OCI-LY3 (cell line): ENCODE data around the gene VIT.
"Not testable (repeated sequence)": the region's sequence is repeated elsewhere in the genome, so short reads cannot be mapped to it uniquely, and the experiment has no call there.

Experiments
- H2AFZ ChIP-seq: fragments of 200-600, 300-600 bp; shearing (Covaris generic); 2 replicates; pipeline ENCODE4 v1.6.0; 2014; ENCODE audit warnings: antibody characterized with exemption, low read depth, low read length
- H3K27ac ChIP-seq: fragments of 200-600, 300-600 bp; sonication (generic); 2 replicates; pipeline ENCODE4 v1.5.1; 2014; ENCODE audit warnings: mild to moderate bottlenecking, low read length, moderate library complexity, mixed read lengths
- H3K27me3 ChIP-seq: fragments of 200-600, 300-600 bp; sonication (generic); 2 replicates; pipeline ENCODE4 v1.6.1; 2014; ENCODE audit warnings: low read depth, low read length, mixed read lengths
- H3K36me3 ChIP-seq: fragments of 200-600, 300-600 bp; sonication (generic); replicated peaks from 2 replicates; pipeline ENCODE3; 2014; ENCODE audit warnings: low read depth, low read length, mixed read lengths
- H3K4me1 ChIP-seq: fragments of 300-600, 200-600 bp; sonication (generic); 2 replicates; pipeline ENCODE4 v1.6.1; 2014; ENCODE audit warnings: low read length, mixed read lengths
- H3K4me2 ChIP-seq: fragments of 200-600, 300-600 bp; sonication (generic); 2 replicates; pipeline ENCODE4 v1.6.1; 2014; ENCODE audit warnings: low read length, mixed read lengths
- H3K4me3 ChIP-seq: fragments of 300-600, 200-600 bp; sonication (generic); 2 replicates; pipeline ENCODE4 v1.5.1; 2014; ENCODE audit warnings: antibody characterized with exemption, mild to moderate bottlenecking, low read length, moderate library complexity
- H3K79me2 ChIP-seq: fragments of 300-600, 200-600 bp; shearing (Covaris generic); 2 replicates; pipeline ENCODE4 v1.6.1; 2014; ENCODE audit warnings: mild to moderate bottlenecking, low read length, mixed read lengths
- H3K9ac ChIP-seq: fragments of 300-600, 200-600 bp; shearing (Covaris generic); 2 replicates; pipeline ENCODE4 v1.6.0; 2014; ENCODE audit warnings: mild to moderate bottlenecking, low read length, moderate library complexity
- H3K9me3 ChIP-seq: fragments of 200-600, 300-600 bp; shearing (Covaris generic); 2 replicates; pipeline ENCODE4 v1.6.1; 2014; ENCODE audit warnings: low read length, mixed read lengths; ENCODE audit not compliant: insufficient read depth
- H4K20me1 ChIP-seq: fragments of 200-600, 300-600 bp; sonication (generic); 2 replicates; pipeline ENCODE4 v1.6.1; 2016; ENCODE audit warnings: low read length, mixed read lengths; ENCODE audit not compliant: insufficient read depth
- EZH2phosphoT487 ChIP-seq: fragments of 200-600 bp; shearing (Covaris generic); IDR thresholded peaks from 2 replicates; pipeline ENCODE4 v1.6.1; 2018; ENCODE audit warnings: antibody characterized with exemption, mixed run types, low read depth
- TF ChIP-seq, protein P1 (sequence below): fragments of 200-600, 300-600 bp; sonication (generic); IDR thresholded peaks from 2 replicates; pipeline ENCODE4 v1.5.1; 2014; ENCODE audit warnings: antibody characterized with exemption, low read length, low read depth

VIT gene

DNA sequence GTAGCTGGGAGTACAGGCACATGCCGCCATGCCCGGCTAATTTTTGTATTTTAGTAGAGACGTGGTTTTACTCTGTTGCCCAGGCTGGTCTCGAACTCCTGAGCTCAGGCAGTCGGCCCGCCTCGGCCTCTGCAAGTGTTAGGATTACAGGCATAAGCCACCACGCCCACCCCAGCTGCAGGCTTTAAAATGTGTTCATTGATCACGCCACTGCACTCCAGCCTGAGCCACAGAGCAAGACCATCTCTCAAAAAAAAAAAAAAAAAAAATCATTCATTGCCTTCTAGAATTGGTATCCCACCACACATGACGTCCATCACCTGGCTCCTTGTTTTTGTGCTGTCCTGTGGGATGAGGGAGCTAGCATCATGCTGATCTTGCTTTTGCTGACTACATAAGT is 127.4 kb downstream of the VIT start:
- Histone ChIP-seq H3K79me2 (no peaks in the 10 kb centered on the region), H3K27me3 (no peaks in the 10 kb centered on the region), H3K36me3 (no peaks in the 10 kb centered on the region), H3K9ac (no peak overlapping the region), H2AFZ (no peak overlapping the region), H4K20me1 (no peaks in the 10 kb centered on the region), H3K4me2 (no peak overlapping the region), H3K4me1 (no peaks in the 10 kb centered on the region), H3K27ac (no peak overlapping the region), H3K4me3 (no peak overlapping the region), H3K9me3 (no peaks in the 10 kb centered on the region)
- no peak for TF ChIP-seq EZH2phosphoT487

DNA sequence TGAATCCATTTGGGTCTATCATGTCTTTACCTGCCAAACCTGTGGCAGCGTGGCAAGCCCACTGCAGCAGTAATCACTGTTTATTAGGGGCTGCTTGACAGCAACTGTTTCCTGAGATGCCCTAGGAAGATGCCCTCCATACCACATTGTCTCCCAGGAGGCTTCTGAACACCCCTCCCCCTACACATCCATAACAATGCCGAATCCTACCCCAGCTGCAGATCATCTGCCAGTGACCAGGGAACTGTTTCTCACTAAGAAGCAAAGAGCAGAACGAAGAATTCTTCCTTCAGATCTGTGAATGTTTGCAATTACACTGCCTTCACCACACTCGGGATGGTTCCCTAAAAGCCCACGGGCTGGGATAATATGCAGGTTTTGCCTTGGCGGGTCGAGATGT is 127.8 kb downstream of the VIT start:
- H3K9ac ChIP-seq = no peak overlapping the region
- no peaks in the 10 kb centered on the region for H3K36me3 ChIP-seq
- no peak overlapping the region for H2AFZ ChIP-seq
- no peaks in the 10 kb centered on the region for H3K27me3 ChIP-seq
- no peaks in the 10 kb centered on the region for H3K9me3 ChIP-seq
- H3K27ac ChIP-seq = no peak overlapping the region
- TF ChIP-seq EZH2phosphoT487 = no peak
- TF ChIP-seq, protein P1, sequence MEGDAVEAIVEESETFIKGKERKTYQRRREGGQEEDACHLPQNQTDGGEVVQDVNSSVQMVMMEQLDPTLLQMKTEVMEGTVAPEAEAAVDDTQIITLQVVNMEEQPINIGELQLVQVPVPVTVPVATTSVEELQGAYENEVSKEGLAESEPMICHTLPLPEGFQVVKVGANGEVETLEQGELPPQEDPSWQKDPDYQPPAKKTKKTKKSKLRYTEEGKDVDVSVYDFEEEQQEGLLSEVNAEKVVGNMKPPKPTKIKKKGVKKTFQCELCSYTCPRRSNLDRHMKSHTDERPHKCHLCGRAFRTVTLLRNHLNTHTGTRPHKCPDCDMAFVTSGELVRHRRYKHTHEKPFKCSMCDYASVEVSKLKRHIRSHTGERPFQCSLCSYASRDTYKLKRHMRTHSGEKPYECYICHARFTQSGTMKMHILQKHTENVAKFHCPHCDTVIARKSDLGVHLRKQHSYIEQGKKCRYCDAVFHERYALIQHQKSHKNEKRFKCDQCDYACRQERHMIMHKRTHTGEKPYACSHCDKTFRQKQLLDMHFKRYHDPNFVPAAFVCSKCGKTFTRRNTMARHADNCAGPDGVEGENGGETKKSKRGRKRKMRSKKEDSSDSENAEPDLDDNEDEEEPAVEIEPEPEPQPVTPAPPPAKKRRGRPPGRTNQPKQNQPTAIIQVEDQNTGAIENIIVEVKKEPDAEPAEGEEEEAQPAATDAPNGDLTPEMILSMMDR = no peak
- no peak overlapping the region for H3K4me3 ChIP-seq
- H3K79me2 ChIP-seq = no peaks in the 10 kb centered on the region
- H3K4me1 ChIP-seq = no peaks in the 10 kb centered on the region
- H4K20me1 ChIP-seq = no peaks in the 10 kb centered on the region
- H3K4me2 ChIP-seq = no peak overlapping the region

DNA sequence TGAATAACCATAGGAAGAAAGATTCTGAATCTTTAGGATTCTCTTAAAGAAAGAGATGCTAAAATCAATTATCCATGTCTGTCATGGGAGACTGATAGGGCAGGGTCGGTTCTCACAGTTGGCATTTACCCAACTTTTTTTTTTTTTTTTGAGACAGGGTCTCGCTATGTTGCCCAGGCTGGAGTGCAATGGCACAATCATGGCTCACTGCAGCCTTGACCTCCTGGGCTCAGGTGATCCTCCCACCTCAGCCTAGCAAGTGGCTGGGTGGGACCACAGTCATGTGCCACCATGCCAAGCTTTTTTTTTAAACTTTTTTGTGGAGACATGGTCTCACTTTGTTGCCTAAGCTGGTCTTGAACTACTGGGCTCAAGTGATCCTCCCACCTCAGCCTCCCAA is 128.2 kb downstream of the VIT start:
- H3K36me3 ChIP-seq, H3K79me2 ChIP-seq, H3K4me1 ChIP-seq, H3K4me2 ChIP-seq, H3K9me3 ChIP-seq, H3K27ac ChIP-seq, H3K9ac ChIP-seq, H4K20me1 ChIP-seq, H3K27me3 ChIP-seq, H3K4me3 ChIP-seq, H2AFZ ChIP-seq: not testable (repeated sequence)

DNA sequence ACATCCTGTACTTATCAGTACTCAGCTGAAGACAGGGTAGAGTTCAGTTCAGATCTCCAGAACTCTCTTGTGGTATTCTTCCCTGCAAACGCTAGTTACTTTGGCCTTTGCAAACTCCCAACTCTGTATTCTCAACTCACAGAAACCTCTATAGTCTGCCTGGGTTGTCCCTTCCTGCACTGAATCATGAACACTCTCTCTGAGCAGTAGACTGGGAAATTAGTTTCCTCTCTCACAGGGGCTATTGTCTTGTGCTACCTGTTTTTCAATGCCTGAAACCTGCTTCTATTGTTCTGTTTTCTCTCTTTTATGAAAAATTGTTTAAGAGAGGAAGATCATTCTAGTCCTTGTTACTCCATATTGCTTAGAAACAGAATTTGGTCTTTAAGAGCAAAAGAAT is 134.7 kb downstream of the VIT start:
- H3K79me2 ChIP-seq = no peaks in the 10 kb centered on the region
- H3K9ac ChIP-seq = no peak overlapping the region
- H3K36me3 ChIP-seq = no peaks in the 10 kb centered on the region
- H3K4me3 ChIP-seq = no peak overlapping the region
- H2AFZ ChIP-seq = no peak overlapping the region
- no peak overlapping the region for H3K4me2 ChIP-seq
- no peak overlapping the region for H3K27ac ChIP-seq
- TF ChIP-seq, protein P1 = no peak
- TF ChIP-seq EZH2phosphoT487 = no peak
- no peaks in the 10 kb centered on the region for H3K27me3 ChIP-seq
- no peaks in the 10 kb centered on the region for H4K20me1 ChIP-seq
- no peaks in the 10 kb centered on the region for H3K4me1 ChIP-seq
- H3K9me3 ChIP-seq = no peaks in the 10 kb centered on the region

DNA sequence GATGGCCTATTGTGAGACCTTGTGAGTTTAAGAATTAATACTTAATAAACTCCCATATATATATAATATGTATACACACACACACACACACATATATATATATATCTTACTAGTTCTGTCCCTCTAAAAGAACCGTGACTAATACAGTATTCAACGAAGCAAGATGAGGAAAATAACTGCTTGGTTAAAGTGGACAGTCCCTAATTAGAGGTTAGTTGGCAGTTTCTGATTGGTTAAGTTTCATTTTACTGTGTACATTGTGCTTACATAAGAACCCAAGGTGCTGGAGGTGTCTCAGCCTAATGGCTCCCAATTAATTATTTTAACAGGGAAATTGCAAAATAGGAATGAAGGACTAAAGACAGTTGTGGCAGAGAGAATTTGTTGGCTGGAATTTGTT is 137.7 kb downstream of the VIT start:
- H3K36me3 ChIP-seq = no peaks in the 10 kb centered on the region
- no peak overlapping the region for H3K4me3 ChIP-seq
- no peak overlapping the region for H3K4me2 ChIP-seq
- H3K79me2 ChIP-seq = no peaks in the 10 kb centered on the region
- no peak overlapping the region for H3K9ac ChIP-seq
- H3K27ac ChIP-seq = no peak overlapping the region
- H3K9me3 ChIP-seq = no peaks in the 10 kb centered on the region
- H4K20me1 ChIP-seq = no peaks in the 10 kb centered on the region
- no peak for TF ChIP-seq EZH2phosphoT487
- TF ChIP-seq, protein P1 = no peak
- no peaks in the 10 kb centered on the region for H3K27me3 ChIP-seq
- H3K4me1 ChIP-seq = no peaks in the 10 kb centered on the region
- H2AFZ ChIP-seq = no peak overlapping the region
